ENCODE results near the gene CCDC184.

DNA sequence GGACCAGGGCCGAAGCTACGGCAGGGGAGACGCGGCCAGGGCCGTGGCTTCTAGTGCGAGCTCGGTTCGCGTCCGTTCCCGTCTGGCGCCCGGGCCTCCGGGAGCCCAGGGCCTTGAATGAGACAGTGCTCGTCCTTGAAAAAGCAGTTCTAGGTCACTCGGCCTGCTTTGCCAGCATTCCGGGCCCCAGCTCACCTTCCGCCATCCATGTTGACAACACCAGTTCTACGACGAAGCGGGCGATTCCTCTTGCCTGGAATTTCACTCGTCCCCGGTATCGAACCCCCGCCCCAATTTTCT, 15.2 kb downstream of the CCDC184 start:
- TF ChIP-seq POLR2AphosphoS5 (IDR thresholded peaks at IDR 0.05): no peak
- no peak for TF ChIP-seq SMC3 (conservative IDR thresholded peaks at IDR 0.05; ENCODE audit: poor library complexity)
- TF ChIP-seq, protein P1, sequence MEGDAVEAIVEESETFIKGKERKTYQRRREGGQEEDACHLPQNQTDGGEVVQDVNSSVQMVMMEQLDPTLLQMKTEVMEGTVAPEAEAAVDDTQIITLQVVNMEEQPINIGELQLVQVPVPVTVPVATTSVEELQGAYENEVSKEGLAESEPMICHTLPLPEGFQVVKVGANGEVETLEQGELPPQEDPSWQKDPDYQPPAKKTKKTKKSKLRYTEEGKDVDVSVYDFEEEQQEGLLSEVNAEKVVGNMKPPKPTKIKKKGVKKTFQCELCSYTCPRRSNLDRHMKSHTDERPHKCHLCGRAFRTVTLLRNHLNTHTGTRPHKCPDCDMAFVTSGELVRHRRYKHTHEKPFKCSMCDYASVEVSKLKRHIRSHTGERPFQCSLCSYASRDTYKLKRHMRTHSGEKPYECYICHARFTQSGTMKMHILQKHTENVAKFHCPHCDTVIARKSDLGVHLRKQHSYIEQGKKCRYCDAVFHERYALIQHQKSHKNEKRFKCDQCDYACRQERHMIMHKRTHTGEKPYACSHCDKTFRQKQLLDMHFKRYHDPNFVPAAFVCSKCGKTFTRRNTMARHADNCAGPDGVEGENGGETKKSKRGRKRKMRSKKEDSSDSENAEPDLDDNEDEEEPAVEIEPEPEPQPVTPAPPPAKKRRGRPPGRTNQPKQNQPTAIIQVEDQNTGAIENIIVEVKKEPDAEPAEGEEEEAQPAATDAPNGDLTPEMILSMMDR (IDR thresholded peaks at IDR 0.05; ENCODE audit: poor library complexity, severe bottlenecking): no peak
